Nephron (organoid): ENCODE measurements around the gene SESN2.

Experiments
- H3K27ac Mint-ChIP-seq, 3 experiments: 2 replicates each; pipeline ENCODE4 v1.8.0; 2020; ENCODE audit warnings: mixed read lengths in 3 of 3, mild to moderate bottlenecking in 2 of 3, moderate library complexity in 1 of 3
- H3K27me3 Mint-ChIP-seq: 2 replicates; pipeline ENCODE4 v1.8.0; 2021; ENCODE audit warnings: low read depth, mild to moderate bottlenecking, moderate library complexity, mixed read lengths
- H3K36me3 Mint-ChIP-seq: 2 replicates; pipeline ENCODE4 v1.8.0; 2020; ENCODE audit warnings: low read depth, mixed read lengths
- H3K4me1 Mint-ChIP-seq: 2 replicates; pipeline ENCODE4 v1.8.0; 2020; ENCODE audit warnings: mixed read lengths
- H3K4me3 Mint-ChIP-seq, 3 experiments: 2 replicates each; pipeline ENCODE4 v1.8.0; 2020; ENCODE audit warnings: mild to moderate bottlenecking in 3 of 3, mixed read lengths in 3 of 3, moderate library complexity in 2 of 3
- H3K9me3 Mint-ChIP-seq: 2 replicates; pipeline ENCODE4 v1.8.0; 2020; ENCODE audit warnings: mixed read lengths
- CTCF ChIP-seq, 3 experiments: fragments of 200-600 bp; sonication (generic); IDR thresholded peaks; one replicate each; pipeline ENCODE4 v1.5.0; 2021; ENCODE audit warnings: antibody characterized with exemption in 3 of 3; ENCODE audit not compliant: unreplicated experiment in 3 of 3

The SESN2 gene

GRCh38 chr1:28313702-28314546 lies 54.6 kb downstream of the SESN2 start:
- Mint-ChIP-seq H3K27me3 (peaks cover 5% of the 10 kb centered on the region), H3K27ac (peak overlapping the region in 1 of 3 experiments; percentile 53), H3K36me3 (no peaks in the 10 kb centered on the region), H3K9me3 (no peaks in the 10 kb centered on the region), H3K4me1 (no peaks in the 10 kb centered on the region), H3K4me3 (no peak overlapping the region)
- no peak for TF ChIP-seq CTCF (IDR thresholded peaks at IDR 0.05; ENCODE audit: unreplicated experiment in 3 of 3)

- no peak overlapping the region for H3K4me3 Mint-ChIP-seq
- H3K27me3 Mint-ChIP-seq = peaks cover 5% of the 10 kb centered on the region
- no peak overlapping the region for H3K27ac Mint-ChIP-seq
- no peaks in the 10 kb centered on the region for H3K36me3 Mint-ChIP-seq
- no peaks in the 10 kb centered on the region for H3K4me1 Mint-ChIP-seq
- TF ChIP-seq CTCF (IDR thresholded peaks at IDR 0.05; ENCODE audit: unreplicated experiment in 3 of 3) = no peak
- H3K9me3 Mint-ChIP-seq = no peaks in the 10 kb centered on the region
Observed at GRCh38 chr1:28314547-28314941, 55.2 kb downstream of the SESN2 start.

- H3K36me3 Mint-ChIP-seq = no peaks in the 10 kb centered on the region
- no peaks in the 10 kb centered on the region for H3K4me1 Mint-ChIP-seq
- no peaks in the 10 kb centered on the region for H3K9me3 Mint-ChIP-seq
- H3K4me3 Mint-ChIP-seq = no peak overlapping the region
- no peak for TF ChIP-seq CTCF (IDR thresholded peaks at IDR 0.05; ENCODE audit: unreplicated experiment in 3 of 3)
- peaks cover 5% of the 10 kb centered on the region for H3K27me3 Mint-ChIP-seq
- no peak overlapping the region for H3K27ac Mint-ChIP-seq
Observed at GRCh38 chr1:28317014-28317413, 57.7 kb downstream of the SESN2 start.

GRCh38 chr1:28322194-28322593 lies 62.9 kb downstream of the SESN2 start:
- no peaks in the 10 kb centered on the region for H3K36me3 Mint-ChIP-seq
- peak overlapping the region; percentile 35 to 88 (median 82) for H3K27ac Mint-ChIP-seq
- H3K27me3 Mint-ChIP-seq = no peaks in the 10 kb centered on the region
- H3K9me3 Mint-ChIP-seq = no peaks in the 10 kb centered on the region
- H3K4me1 Mint-ChIP-seq = no peaks in the 10 kb centered on the region
- no peak overlapping the region for H3K4me3 Mint-ChIP-seq
- TF ChIP-seq CTCF (IDR thresholded peaks at IDR 0.05; ENCODE audit: unreplicated experiment in 3 of 3) = no peak

- no peak overlapping the region for H3K4me3 Mint-ChIP-seq
- no peaks in the 10 kb centered on the region for H3K36me3 Mint-ChIP-seq
- no peaks in the 10 kb centered on the region for H3K27me3 Mint-ChIP-seq
- TF ChIP-seq CTCF (IDR thresholded peaks at IDR 0.05; ENCODE audit: unreplicated experiment in 3 of 3) = no peak
- H3K27ac Mint-ChIP-seq = peak overlapping the region; percentile 37 to 88 (median 73)
- no peaks in the 10 kb centered on the region for H3K9me3 Mint-ChIP-seq
- H3K4me1 Mint-ChIP-seq = peaks cover 4% of the 10 kb centered on the region
Observed at GRCh38 chr1:28323720-28324119, 64.4 kb downstream of the SESN2 start.

GRCh38 chr1:28326515-28326914 lies 67.2 kb downstream of the SESN2 start:
- Mint-ChIP-seq H3K36me3 (peaks cover 7% of the 10 kb centered on the region), H3K27ac (peak overlapping the region in 1 of 3 experiments; percentile 68), H3K4me3 (no peak overlapping the region), H3K4me1 (peaks cover 13% of the 10 kb centered on the region), H3K9me3 (no peaks in the 10 kb centered on the region), H3K27me3 (no peaks in the 10 kb centered on the region)
- no peak for TF ChIP-seq CTCF (IDR thresholded peaks at IDR 0.05; ENCODE audit: unreplicated experiment in 3 of 3)
